HCT116 (cell line): ENCODE data around the gene RASSF7. TPM values are rescaled to one million over a fixed set of nuclear protein-coding genes. Genes with fewer than 3 reads are reported as not detected.

Source experiments
- ATAC-seq: fragments of 200-7000 bp; cut with Tn5 transposase; 2 replicates; pipeline ENCODE4 v1.9.1; 2020; ENCODE audit warnings: mild to moderate bottlenecking, moderate library complexity
- BruUV-seq: library from RNA; stranded (reverse); fragments of 400-500 nt; replicated peaks from 2 replicates; lab custom pipeline; 2021; lab: Mats Ljungman, UMichigan
- CTCF ChIA-PET: fragments of 300-600 bp; sonication (Branson Sonifier 250); formaldehyde crosslinking; loops from one replicate; lab custom pipeline; 2021; ENCODE audit warnings: antibody characterized with exemption; lab: Charles Lee
- POLR2A ChIA-PET: fragments of 300-600, 350-600 bp; sonication (Branson Sonifier 250); formaldehyde crosslinking; loops from one replicate; lab custom pipeline; 2021; ENCODE audit warnings: antibody characterized with exemption; lab: Charles Lee
- RAD21 ChIA-PET, 2 experiments: fragments of 300-600 bp; sonication (Branson Sonifier 250); formaldehyde crosslinking; loops; one replicate each; lab custom pipeline; 2023; ENCODE audit warnings: low total read pairs in 2 of 2; ENCODE audit not compliant: uncharacterized antibody in 2 of 2, unreplicated experiment in 2 of 2, low non-redundant PET in 1 of 2; lab: Charles Lee
- DNase-seq: peaks from one replicate; pipeline ENCODE4 v3.0.0-alpha.2; 2010; ENCODE audit warnings: low read depth, low spot score
- H2AFZ ChIP-seq: fragments of 200-600 bp; shearing (Covaris generic), sonication (generic); 2 replicates; pipeline ENCODE4 v1.6.1; 2017; ENCODE audit warnings: low read depth, mixed run types, mixed read lengths, antibody characterized with exemption, low read length; ENCODE audit not compliant: poor library complexity, severe bottlenecking
- H3K27ac ChIP-seq: 2 replicates; pipeline ENCODE4 v1.5.1; 2012; ENCODE audit warnings: low read depth, low read length
- H3K27me3 ChIP-seq: fragments of 200-600 bp; sonication (generic); 2 replicates; pipeline ENCODE4 v1.6.1; 2016; ENCODE audit warnings: mixed run types, low read length, mixed read lengths; ENCODE audit not compliant: insufficient read depth
- H3K36me3 ChIP-seq, 2 experiments: fragments of 200-500 bp in 1 of 2; fragments of 200-600 bp in 1 of 2; sonication (Bioruptor generic) in 1 of 2; sonication (generic) in 1 of 2; 2 replicates each; pipeline versions ENCODE4 v1.5.1 to v1.6.1; 2014 to 2016; ENCODE audit warnings: low read length in 2 of 2, inconsistent platforms in 1 of 2, mixed read lengths in 1 of 2, mixed run types in 1 of 2; ENCODE audit not compliant: insufficient read depth in 2 of 2, control insufficient read depth in 1 of 2
- H3K4me1 ChIP-seq, 2 experiments: fragments of 200-600 bp in 1 of 2; sonication (generic) in 1 of 2; 2 replicates each; pipeline versions ENCODE4 v1.5.1 to v1.6.1; 2012 to 2017; ENCODE audit warnings: low read length in 2 of 2, inconsistent platforms in 1 of 2, mild to moderate bottlenecking in 1 of 2, mixed read lengths in 1 of 2, mixed run types in 1 of 2, moderate library complexity in 1 of 2; ENCODE audit not compliant: insufficient read depth in 2 of 2, control insufficient read depth in 1 of 2
- H3K4me2 ChIP-seq: fragments of 200-600 bp; sonication (generic); 2 replicates; pipeline ENCODE4 v1.6.1; 2017; ENCODE audit warnings: mixed run types, low read length, mixed read lengths
- H3K4me3 ChIP-seq, 2 experiments: fragments of 200-600 bp in 1 of 2; sonication (generic) in 1 of 2; replicated peaks in 1 of 2; 2 replicates each; pipeline ENCODE4 v1.5.1; 2011 to 2016; ENCODE audit warnings: low read length in 2 of 2, control low read depth in 1 of 2, low read depth in 1 of 2, mild to moderate bottlenecking in 1 of 2, mixed read lengths in 1 of 2, mixed run types in 1 of 2
- H3K79me2 ChIP-seq: fragments of 200-600 bp; sonication (generic); 2 replicates; pipeline ENCODE4 v1.6.1; 2017; ENCODE audit warnings: mild to moderate bottlenecking, mixed run types, low read length, moderate library complexity, mixed read lengths; ENCODE audit not compliant: insufficient read depth
- H3K9ac ChIP-seq: fragments of 200-600 bp; sonication (generic); 2 replicates; pipeline ENCODE4 v1.6.1; 2016; ENCODE audit warnings: low read length, mixed read lengths
- H3K9me2 ChIP-seq: fragments of 200-600 bp; sonication (generic), shearing (Covaris generic); 2 replicates; pipeline ENCODE4 v1.6.1; 2017; ENCODE audit warnings: mixed run types, mild to moderate bottlenecking, moderate library complexity; ENCODE audit not compliant: insufficient read depth
- H3K9me3 ChIP-seq, 2 experiments: fragments of 200-500 bp in 1 of 2; fragments of 200-600 bp in 1 of 2; sonication (Bioruptor generic) in 1 of 2; sonication (generic) in 1 of 2; 2 replicates each; pipeline ENCODE4 v1.6.1; 2014 to 2017; ENCODE audit warnings: low read length in 2 of 2, mixed read lengths in 2 of 2, inconsistent platforms in 1 of 2, low read depth in 1 of 2, mild to moderate bottlenecking in 1 of 2, mixed run types in 1 of 2, moderate library complexity in 1 of 2; ENCODE audit not compliant: control insufficient read depth in 1 of 2, insufficient read depth in 1 of 2
- H4K20me1 ChIP-seq: fragments of 200-600 bp; sonication (generic), shearing (Covaris generic); 2 replicates; pipeline ENCODE4 v1.6.1; 2017; ENCODE audit warnings: mixed run types, mild to moderate bottlenecking, moderate library complexity; ENCODE audit not compliant: insufficient read depth
- ATF3 ChIP-seq: IDR thresholded peaks from 2 replicates; pipeline ENCODE4 v1.6.1; 2012
- CBX3 ChIP-seq: IDR thresholded peaks from 2 replicates; pipeline ENCODE4 v1.6.1; 2012; ENCODE audit warnings: low read depth
- CEBPB ChIP-seq: IDR thresholded peaks from 2 replicates; pipeline ENCODE4 v1.6.1; 2012; ENCODE audit warnings: low read depth
- CTCF ChIP-seq, 3 experiments: fragments of 200-600 bp in 1 of 3; sonication (generic) in 1 of 3; IDR thresholded peaks in 2 of 3; conservative IDR thresholded peaks in 1 of 3; 2 replicates each; pipeline ENCODE4 v1.5.1; 2012 to 2017; ENCODE audit warnings: low read depth in 2 of 3, low read length in 2 of 3, antibody characterized with exemption in 1 of 3, borderline replicate concordance in 1 of 3, control low read depth in 1 of 3, mild to moderate bottlenecking in 1 of 3, mixed read lengths in 1 of 3, mixed run types in 1 of 3, moderate library complexity in 1 of 3; ENCODE audit not compliant: insufficient read depth in 1 of 3
- EGR1 ChIP-seq: IDR thresholded peaks from 2 replicates; pipeline ENCODE4 v1.6.1; 2012; ENCODE audit warnings: low read depth
- EZH2 ChIP-seq: fragments of 200-600 bp; sonication (generic); IDR thresholded peaks from 2 replicates; pipeline ENCODE4 v1.6.1; 2017; ENCODE audit warnings: antibody characterized with exemption, mixed run types
- EZH2phosphoT487 ChIP-seq: fragments of 200-600 bp; IDR thresholded peaks from 2 replicates; pipeline ENCODE4 v1.6.1; 2018; ENCODE audit warnings: antibody characterized with exemption, borderline replicate concordance
- FOSL1 ChIP-seq: IDR thresholded peaks from 2 replicates; pipeline ENCODE4 v1.6.1; 2012; ENCODE audit warnings: low read depth
- JUND ChIP-seq: IDR thresholded peaks from 2 replicates; pipeline ENCODE4 v1.6.1; 2012
- MAX ChIP-seq: IDR thresholded peaks from 2 replicates; pipeline ENCODE4 v1.6.1; 2012
- POLR2A ChIP-seq: IDR thresholded peaks from 2 replicates; pipeline ENCODE4 v1.7.0; 2011; ENCODE audit warnings: borderline replicate concordance; ENCODE audit not compliant: insufficient read depth, insufficient read length; ENCODE audit errors: extremely low read depth
- POLR2AphosphoS5 ChIP-seq: IDR thresholded peaks from 2 replicates; pipeline ENCODE4 v1.6.1; 2011; ENCODE audit warnings: mild to moderate bottlenecking, low read depth, low read length, moderate library complexity
- REST ChIP-seq: IDR thresholded peaks from 2 replicates; pipeline ENCODE4 v1.6.1; 2012; ENCODE audit warnings: low read depth
- SP1 ChIP-seq: IDR thresholded peaks from 2 replicates; pipeline ENCODE4 v1.6.1; 2012; ENCODE audit warnings: low read depth
- SRF ChIP-seq: IDR thresholded peaks from 2 replicates; pipeline ENCODE4 v1.6.1; 2012; ENCODE audit warnings: low read depth
- TCF7L2 ChIP-seq: IDR thresholded peaks from 2 replicates; pipeline ENCODE4 v1.7.0; 2011; ENCODE audit warnings: borderline replicate concordance, inconsistent platforms; ENCODE audit not compliant: insufficient read depth, insufficient read length; ENCODE audit errors: extremely low read depth
- YY1 ChIP-seq: IDR thresholded peaks from 2 replicates; pipeline ENCODE4 v1.6.1; 2011; ENCODE audit warnings: low read length, low read depth, moderate library complexity, mild to moderate bottlenecking; ENCODE audit not compliant: insufficient replicate concordance; ENCODE audit errors: extremely low read depth
- ZBTB33 ChIP-seq: IDR thresholded peaks from 2 replicates; pipeline ENCODE4 v1.6.1; 2011; ENCODE audit warnings: mild to moderate bottlenecking, low read length, moderate library complexity; ENCODE audit not compliant: insufficient replicate concordance; ENCODE audit errors: extremely low read depth
- ZFX ChIP-seq: fragments of 450-650 bp; IDR thresholded peaks from 2 replicates; pipeline ENCODE4 v1.6.1; 2017
- ZNF274 ChIP-seq: fragments of 200-500 bp; sonication (Bioruptor generic); IDR thresholded peaks from 2 replicates; pipeline ENCODE4 v1.6.1; 2014; ENCODE audit warnings: mild to moderate bottlenecking, low read depth, low read length, inconsistent platforms
- intact Hi-C: fragments of 100-400 bp; cut with micrococcal nuclease; formaldehyde crosslinking; loops from 2 replicates; pipeline ENCODE4 v1.10.0; 2022
- total RNA-seq: library from RNA; stranded (reverse); gene quantifications from one replicate; pipeline ENCODE4 v1.2.1, GENCODE V29; 2021; ENCODE audit not compliant: unreplicated experiment

RASSF7 gene
- total RNA-seq, 1 experiment from 2014 or later = 35.9 TPM

GRCh38 chr11:596374-596773, 35.6 kb downstream of the RASSF7 start:
- H3K4me1 ChIP-seq = peaks cover 0 to 8% of the 10 kb centered on the region in 2 experiments; a peak in 2 of 4 replicates
- H2AFZ ChIP-seq = no peak overlapping the region
- H3K4me2 ChIP-seq = no peak overlapping the region
- intact Hi-C loops = no loop called here
- no peaks in the 10 kb centered on the region for H4K20me1 ChIP-seq
- BruUV-seq = no TSS peak
- RAD21 ChIA-PET = no interaction called here
- peaks cover 61 to 64% of the 10 kb centered on the region in 2 experiments for H3K36me3 ChIP-seq
- no peak overlapping the region for H3K9ac ChIP-seq
- CTCF ChIA-PET = no interaction called here
- TF ChIP-seq CBX3 (no peak), FOSL1 (no peak), ZNF274 (no peak), MAX (no peak), JUND (no peak), EZH2 (no peak), CEBPB (no peak), SRF (no peak), TCF7L2 (no peak), ZBTB33 (no peak), YY1 (no peak), CTCF (IDR thresholded peaks at IDR 0.05 in 2 of 3, conservative IDR thresholded peaks at IDR 0.05 in 1 of 3; ENCODE audit: borderline replicate concordance in 1 of 3, insufficient read depth in 1 of 3, low read depth in 2 of 3, low read length in 2 of 3) (no peak), POLR2AphosphoS5 (no peak), SP1 (no peak), EZH2phosphoT487 (no peak), EGR1 (no peak), ZFX (no peak), REST (no peak), POLR2A (no peak), ATF3 (no peak)
- H3K9me2 ChIP-seq = no peaks in the 10 kb centered on the region
- no peak overlapping the region for H3K27ac ChIP-seq
- H3K27me3 ChIP-seq = no peaks in the 10 kb centered on the region
- H3K4me3 ChIP-seq = no peak overlapping the region
- no peak for DNase-seq
- H3K9me3 ChIP-seq = no peaks in the 10 kb centered on the region
- ATAC-seq = no peak
- POLR2A ChIA-PET = no interaction called here
- H3K79me2 ChIP-seq = peaks cover 77% of the 10 kb centered on the region
